ENCODE measurements around the gene UGT1A8. TPM values are rescaled to one million over a fixed set of nuclear protein-coding genes. Genes with fewer than 3 reads are reported as not detected.

UGT1A8 gene
- total RNA-seq, 1 experiment from 2014 or later = not detected

DNA sequence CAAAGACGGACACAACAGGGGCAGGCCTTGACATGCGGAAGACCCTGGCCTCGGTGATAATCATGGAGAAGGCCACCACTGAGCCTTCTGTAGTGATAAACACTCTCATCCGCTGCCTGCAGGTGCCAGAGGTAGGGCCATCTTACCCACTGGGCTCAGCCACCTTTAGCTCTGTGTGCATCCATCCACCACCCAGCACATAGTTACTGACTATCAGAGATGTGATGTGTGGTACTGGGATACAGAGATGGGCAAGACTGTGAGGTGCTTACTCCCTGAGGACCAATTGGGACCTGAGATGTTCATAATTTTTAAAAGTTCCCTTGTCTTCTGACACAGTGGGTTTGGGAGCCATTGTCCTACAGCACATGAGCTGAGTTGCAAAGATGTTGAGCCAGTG, 162.3 kb downstream of the UGT1A8 start:
- H3K27ac ChIP-seq (ENCODE audit: low read depth, low read length) = no peak overlapping the region
- intact Hi-C loops (cut with micrococcal nuclease) = no loop called here
- H3K27me3 ChIP-seq (ENCODE audit: insufficient read depth, low read length) = no peaks in the 10 kb centered on the region
- TF ChIP-seq, protein P1, sequence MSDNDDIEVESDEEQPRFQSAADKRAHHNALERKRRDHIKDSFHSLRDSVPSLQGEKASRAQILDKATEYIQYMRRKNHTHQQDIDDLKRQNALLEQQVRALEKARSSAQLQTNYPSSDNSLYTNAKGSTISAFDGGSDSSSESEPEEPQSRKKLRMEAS (IDR thresholded peaks at IDR 0.05) = no peak
- TF ChIP-seq FOSL1 (IDR thresholded peaks at IDR 0.05; ENCODE audit: low read depth) = no peak
- no peak for TF ChIP-seq EZH2 (IDR thresholded peaks at IDR 0.05)
- no peak for TF ChIP-seq SRF (IDR thresholded peaks at IDR 0.05; ENCODE audit: low read depth)
- no peak for TF ChIP-seq POLR2AphosphoS5 (IDR thresholded peaks at IDR 0.05; ENCODE audit: low read depth, low read length)
- no peak for TF ChIP-seq RAD21 (IDR thresholded peaks at IDR 0.05; ENCODE audit: low read depth)
- TF ChIP-seq, protein P2, sequence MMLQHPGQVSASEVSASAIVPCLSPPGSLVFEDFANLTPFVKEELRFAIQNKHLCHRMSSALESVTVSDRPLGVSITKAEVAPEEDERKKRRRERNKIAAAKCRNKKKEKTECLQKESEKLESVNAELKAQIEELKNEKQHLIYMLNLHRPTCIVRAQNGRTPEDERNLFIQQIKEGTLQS (IDR thresholded peaks at IDR 0.05) = no peak
- TF ChIP-seq ZNF274 (IDR thresholded peaks at IDR 0.05; ENCODE audit: low read depth, low read length) = no peak
- TF ChIP-seq CEBPB (IDR thresholded peaks at IDR 0.05; ENCODE audit: low read depth) = no peak
- no peak for TF ChIP-seq ELF1 (IDR thresholded peaks at IDR 0.05; ENCODE audit: borderline replicate concordance, low read depth)
- no peak for TF ChIP-seq EGR1 (IDR thresholded peaks at IDR 0.05; ENCODE audit: low read depth)
- no peak for TF ChIP-seq YY1 (IDR thresholded peaks at IDR 0.05; ENCODE audit: extremely low read depth, insufficient replicate concordance, low read depth, low read length)
- no peaks in the 10 kb centered on the region for H3K36me3 ChIP-seq (ENCODE audit: control insufficient read depth in 1 of 2, insufficient read depth in 2 of 2, low read length in 2 of 2)
- RAD21 ChIA-PET (ENCODE audit: low non-redundant PET in 1 of 2, low total read pairs in 2 of 2, uncharacterized antibody in 2 of 2, unreplicated experiment in 2 of 2) = no interaction called here
- H3K9ac ChIP-seq (ENCODE audit: low read length) = no peak overlapping the region
- CTCF ChIA-PET = no interaction called here
- no peak overlapping the region for H2AFZ ChIP-seq (ENCODE audit: low read depth, low read length, poor library complexity, severe bottlenecking)
- ATAC-seq = no peak
- no peaks in the 10 kb centered on the region for H3K9me3 ChIP-seq (ENCODE audit: control insufficient read depth in 1 of 2, insufficient read depth in 1 of 2, low read depth in 1 of 2, low read length in 2 of 2)
- no peaks in the 10 kb centered on the region for H4K20me1 ChIP-seq (ENCODE audit: insufficient read depth)
- POLR2A ChIA-PET = no interaction called here
- DNase-seq (ENCODE audit: low read depth, low spot score) = no peak
- BruUV-seq (replicated peaks) = no TSS peak
- no peaks in the 10 kb centered on the region for H3K4me1 ChIP-seq (ENCODE audit: control insufficient read depth in 1 of 2, insufficient read depth in 2 of 2, low read length in 2 of 2)
- no peaks in the 10 kb centered on the region for H3K9me2 ChIP-seq (ENCODE audit: insufficient read depth)
- no peak overlapping the region for H3K4me3 ChIP-seq (replicated peaks in 1 of 2; ENCODE audit: low read depth in 1 of 2, low read length in 2 of 2)
- H3K4me2 ChIP-seq (ENCODE audit: low read length) = no peak overlapping the region
- H3K79me2 ChIP-seq (ENCODE audit: insufficient read depth, low read length) = no peaks in the 10 kb centered on the region

DNA sequence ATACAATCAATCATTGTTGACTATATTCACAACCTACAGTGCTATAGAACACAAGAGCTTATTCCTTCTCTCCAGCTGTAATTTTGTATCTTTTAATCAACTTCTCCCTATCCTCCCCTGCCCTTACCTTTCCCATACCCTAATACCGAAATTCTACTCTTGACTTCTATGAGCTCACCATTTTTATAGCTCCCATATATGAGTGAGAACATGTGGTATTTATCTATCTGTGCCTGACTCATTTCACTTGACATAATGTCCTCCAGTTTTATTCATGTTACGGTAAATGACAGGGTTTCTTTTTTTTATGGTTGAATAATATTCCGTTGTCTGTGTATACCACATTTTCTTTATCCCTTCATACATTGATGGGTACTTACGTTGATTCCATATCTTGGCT, 163.3 kb downstream of the UGT1A8 start:
- intact Hi-C loops (cut with micrococcal nuclease) = no loop called here
- CTCF ChIA-PET = no interaction called here

More for the DNA sequence above, 163.3 kb downstream of the UGT1A8 start:
- Histone ChIP-seq H3K9me2 (ENCODE audit: insufficient read depth) (no peaks in the 10 kb centered on the region), H3K4me2 (ENCODE audit: low read length) (no peak overlapping the region), H4K20me1 (ENCODE audit: insufficient read depth) (no peaks in the 10 kb centered on the region), H3K27ac (ENCODE audit: low read depth, low read length) (no peak overlapping the region), H2AFZ (ENCODE audit: low read depth, low read length, poor library complexity, severe bottlenecking) (no peak overlapping the region), H3K79me2 (ENCODE audit: insufficient read depth, low read length) (no peaks in the 10 kb centered on the region), H3K9me3 (ENCODE audit: control insufficient read depth in 1 of 2, insufficient read depth in 1 of 2, low read depth in 1 of 2, low read length in 2 of 2) (no peaks in the 10 kb centered on the region), H3K4me3 (replicated peaks in 1 of 2; ENCODE audit: low read depth in 1 of 2, low read length in 2 of 2) (no peak overlapping the region), H3K27me3 (ENCODE audit: insufficient read depth, low read length) (no peaks in the 10 kb centered on the region), H3K36me3 (ENCODE audit: control insufficient read depth in 1 of 2, insufficient read depth in 2 of 2, low read length in 2 of 2) (no peaks in the 10 kb centered on the region), H3K4me1 (ENCODE audit: control insufficient read depth in 1 of 2, insufficient read depth in 2 of 2, low read length in 2 of 2) (no peaks in the 10 kb centered on the region), H3K9ac (ENCODE audit: low read length) (no peak overlapping the region)
- no peak for ATAC-seq
- no TSS peak for BruUV-seq (replicated peaks)
- RAD21 ChIA-PET (ENCODE audit: low non-redundant PET in 1 of 2, low total read pairs in 2 of 2, uncharacterized antibody in 2 of 2, unreplicated experiment in 2 of 2) = no interaction called here
- no peak for DNase-seq (ENCODE audit: low read depth, low spot score)
- no peak for TF ChIP-seq ZNF274 (IDR thresholded peaks at IDR 0.05; ENCODE audit: low read depth, low read length)
- TF ChIP-seq CBX3 (IDR thresholded peaks at IDR 0.05; ENCODE audit: low read depth) = no peak
- no peak for TF ChIP-seq TCF7L2 (IDR thresholded peaks at IDR 0.05; ENCODE audit: borderline replicate concordance, extremely low read depth, insufficient read depth, insufficient read length)
- TF ChIP-seq EGR1 (IDR thresholded peaks at IDR 0.05; ENCODE audit: low read depth) = no peak
- TF ChIP-seq SP1 (IDR thresholded peaks at IDR 0.05; ENCODE audit: low read depth) = no peak
- no peak for TF ChIP-seq CEBPB (IDR thresholded peaks at IDR 0.05; ENCODE audit: low read depth)
- no peak for TF ChIP-seq ZFX (IDR thresholded peaks at IDR 0.05)
- TF ChIP-seq, protein P3, sequence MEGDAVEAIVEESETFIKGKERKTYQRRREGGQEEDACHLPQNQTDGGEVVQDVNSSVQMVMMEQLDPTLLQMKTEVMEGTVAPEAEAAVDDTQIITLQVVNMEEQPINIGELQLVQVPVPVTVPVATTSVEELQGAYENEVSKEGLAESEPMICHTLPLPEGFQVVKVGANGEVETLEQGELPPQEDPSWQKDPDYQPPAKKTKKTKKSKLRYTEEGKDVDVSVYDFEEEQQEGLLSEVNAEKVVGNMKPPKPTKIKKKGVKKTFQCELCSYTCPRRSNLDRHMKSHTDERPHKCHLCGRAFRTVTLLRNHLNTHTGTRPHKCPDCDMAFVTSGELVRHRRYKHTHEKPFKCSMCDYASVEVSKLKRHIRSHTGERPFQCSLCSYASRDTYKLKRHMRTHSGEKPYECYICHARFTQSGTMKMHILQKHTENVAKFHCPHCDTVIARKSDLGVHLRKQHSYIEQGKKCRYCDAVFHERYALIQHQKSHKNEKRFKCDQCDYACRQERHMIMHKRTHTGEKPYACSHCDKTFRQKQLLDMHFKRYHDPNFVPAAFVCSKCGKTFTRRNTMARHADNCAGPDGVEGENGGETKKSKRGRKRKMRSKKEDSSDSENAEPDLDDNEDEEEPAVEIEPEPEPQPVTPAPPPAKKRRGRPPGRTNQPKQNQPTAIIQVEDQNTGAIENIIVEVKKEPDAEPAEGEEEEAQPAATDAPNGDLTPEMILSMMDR (IDR thresholded peaks at IDR 0.05 in 2 of 3, conservative IDR thresholded peaks at IDR 0.05 in 1 of 3; ENCODE audit: borderline replicate concordance in 1 of 3, insufficient read depth in 1 of 3, low read depth in 2 of 3, low read length in 2 of 3) = no peak
- no peak for TF ChIP-seq SRF (IDR thresholded peaks at IDR 0.05; ENCODE audit: low read depth)
- POLR2A ChIA-PET = no interaction called here
